ENCODE measurements around the gene C9orf78.

C9orf78 gene

GRCh38 chr9:129835128-129835859, at the start of gene C9orf78, which contains the start of gene USP20:
TSS of gene C9orf78 (minus strand) at chr9:129835275. CDS start at chr9:129835221, 54 bp downstream.
TSS of gene USP20 (plus strand) at chr9:129835458. CDS start at chr9:129852556, 17,098 bp downstream.
- DNase-seq (ENCODE audit: low read depth in 2 of 2) = peak; percentile 92 to 96

- peak; percentile 89 to 91 for DNase-seq (ENCODE audit: low read depth in 2 of 2)
Observed at GRCh38 chr9:129884220-129885017, 49.3 kb upstream of the C9orf78 start.

GRCh38 chr9:129881547-129882324, 46.7 kb upstream of the C9orf78 start:
- DNase-seq (ENCODE audit: low read depth in 2 of 2) = no peak

- no peak for DNase-seq (ENCODE audit: low read depth in 2 of 2)
Observed at GRCh38 chr9:129880654-129881546, 45.8 kb upstream of the C9orf78 start.

GRCh38 chr9:129879991-129880653, 45.0 kb upstream of the C9orf78 start:
- no peak for DNase-seq (ENCODE audit: low read depth in 2 of 2)

GRCh38 chr9:129879103-129879699, 44.1 kb upstream of the C9orf78 start:
- DNase-seq (ENCODE audit: low read depth in 2 of 2) = no peak

GRCh38 chr9:129878291-129878690, 43.2 kb upstream of the C9orf78 start:
- DNase-seq (ENCODE audit: low read depth in 2 of 2) = no peak

- DNase-seq (ENCODE audit: low read depth in 2 of 2) = no peak
Observed at GRCh38 chr9:129876815-129877214, 41.7 kb upstream of the C9orf78 start.

GRCh38 chr9:129875687-129876395, 40.8 kb upstream of the C9orf78 start:
- DNase-seq (ENCODE audit: low read depth in 2 of 2) = no peak

GRCh38 chr9:129875181-129875611, 40.1 kb upstream of the C9orf78 start:
- no peak for DNase-seq (ENCODE audit: low read depth in 2 of 2)

- no peak for DNase-seq (ENCODE audit: low read depth in 2 of 2)
Observed at GRCh38 chr9:129874261-129875101, 39.4 kb upstream of the C9orf78 start.

GRCh38 chr9:129873563-129874190, 38.6 kb upstream of the C9orf78 start:
- no peak for DNase-seq (ENCODE audit: low read depth in 2 of 2)

- DNase-seq (ENCODE audit: low read depth in 2 of 2) = no peak
Observed at GRCh38 chr9:129871046-129871445, 36.0 kb upstream of the C9orf78 start.

- DNase-seq (ENCODE audit: low read depth in 2 of 2) = no peak
Observed at GRCh38 chr9:129869585-129870501, 34.8 kb upstream of the C9orf78 start.

- peak; percentile 77 to 78 for DNase-seq (ENCODE audit: low read depth in 2 of 2)
Observed at GRCh38 chr9:129868872-129869486, 33.9 kb upstream of the C9orf78 start.
